CD14-positive monocyte (primary cell): Measurements from ENCODE around the gene SNX19. TPM values are rescaled to one million over a fixed set of nuclear protein-coding genes. Genes with fewer than 3 reads are reported as not detected.

Experiments used
- DNase-seq, 3 donors: peaks; one replicate each; pipeline ENCODE4 v3.0.0-alpha.2; 2011 to 2022
- H2AFZ ChIP-seq: 2 replicates; pipeline ENCODE4 v1.6.0; 2012; ENCODE audit warnings: mild to moderate bottlenecking, low read depth, low read length, inconsistent platforms; ENCODE audit not compliant: insufficient read depth, poor library complexity, severe bottlenecking
- H3K27ac ChIP-seq, 2 donors: 1 replicate in 1 of 2; 2 replicates in 1 of 2; pipeline ENCODE4 v1.5.1; 2012 to 2013; ENCODE audit warnings: low read length in 2 of 2, control low read depth in 1 of 2, inconsistent platforms in 1 of 2, low read depth in 1 of 2, mild to moderate bottlenecking in 1 of 2
- H3K27me3 ChIP-seq, 2 donors: one replicate each; pipeline versions ENCODE4 v1.6.0 to v1.6.1; 2011 to 2013; ENCODE audit warnings: low read length in 2 of 2; ENCODE audit not compliant: control insufficient read depth in 2 of 2, insufficient read depth in 2 of 2
- H3K36me3 ChIP-seq, 2 donors: replicated peaks in 1 of 2; 1 replicate in 1 of 2; 2 replicates in 1 of 2; pipeline versions ENCODE4 v1.5.1 to v1.6.1; 2012 to 2013; ENCODE audit warnings: low read length in 2 of 2, control low read depth in 1 of 2, inconsistent platforms in 1 of 2, mild to moderate bottlenecking in 1 of 2; ENCODE audit not compliant: insufficient read depth in 2 of 2, control insufficient read depth in 1 of 2
- H3K4me1 ChIP-seq, 2 donors: 1 replicate in 1 of 2; 2 replicates in 1 of 2; pipeline versions ENCODE4 v1.5.1 to v1.6.1; 2012 to 2013; ENCODE audit warnings: low read length in 2 of 2, control low read depth in 1 of 2, inconsistent platforms in 1 of 2, mild to moderate bottlenecking in 1 of 2, moderate library complexity in 1 of 2; ENCODE audit not compliant: insufficient read depth in 2 of 2, control insufficient read depth in 1 of 2
- H3K4me2 ChIP-seq: replicated peaks from 2 replicates; pipeline ENCODE3; 2012; ENCODE audit warnings: low read length, moderate library complexity, mild to moderate bottlenecking; ENCODE audit not compliant: poor library complexity, severe bottlenecking; ENCODE audit errors: extremely low read depth
- H3K4me3 ChIP-seq, 3 experiments: fragments of 200-600 bp in 1 of 3; sonication (generic) in 1 of 3; replicated peaks in 1 of 3; 1 replicate in 2 of 3; 2 replicates in 1 of 3; pipeline ENCODE4 v1.5.1; 2011 to 2013; ENCODE audit warnings: low read length in 3 of 3, mild to moderate bottlenecking in 3 of 3, control low read depth in 2 of 3, low read depth in 2 of 3, inconsistent platforms in 1 of 3, moderate library complexity in 1 of 3
- H3K79me2 ChIP-seq: 2 replicates; pipeline ENCODE4 v1.6.0; 2012; ENCODE audit warnings: mild to moderate bottlenecking, control low read depth, inconsistent platforms, low read length, moderate library complexity; ENCODE audit not compliant: insufficient read depth
- H3K9ac ChIP-seq: 2 replicates; pipeline ENCODE4 v1.6.0; 2017; ENCODE audit warnings: low read length, mild to moderate bottlenecking; ENCODE audit not compliant: insufficient read depth, poor library complexity, severe bottlenecking
- H3K9me3 ChIP-seq, 2 donors: replicated peaks in 1 of 2; 1 replicate in 1 of 2; 2 replicates in 1 of 2; pipeline versions ENCODE4 v1.5.1 to v1.6.1; 2012 to 2013; ENCODE audit warnings: low read length in 2 of 2, control low read depth in 1 of 2; ENCODE audit not compliant: control insufficient read depth in 1 of 2, insufficient read depth in 1 of 2
- H4K20me1 ChIP-seq: 2 replicates; pipeline ENCODE4 v1.6.0; 2012; ENCODE audit warnings: mild to moderate bottlenecking, low read length, control low read depth, moderate library complexity; ENCODE audit not compliant: insufficient read depth
- H3K27ac Mint-ChIP-seq, 7 donors: one replicate each; pipeline ENCODE4 v1.8.0; 2020; ENCODE audit warnings: mild to moderate bottlenecking in 7 of 7, mixed read lengths in 7 of 7, moderate library complexity in 6 of 7, inconsistent platforms in 2 of 7
- H3K27me3 Mint-ChIP-seq, 3 donors: one replicate each; pipeline ENCODE4 v1.8.0; 2021 to 2022; ENCODE audit warnings: low read depth in 3 of 3, mild to moderate bottlenecking in 3 of 3, mixed read lengths in 3 of 3, moderate library complexity in 3 of 3, inconsistent platforms in 1 of 3
- H3K36me3 Mint-ChIP-seq, 2 donors: one replicate each; pipeline ENCODE4 v1.8.0; 2020; ENCODE audit warnings: mixed read lengths in 2 of 2, inconsistent platforms in 1 of 2, mild to moderate bottlenecking in 1 of 2
- H3K4me1 Mint-ChIP-seq: one replicate; pipeline ENCODE4 v1.8.0; 2020; ENCODE audit warnings: mild to moderate bottlenecking, mixed read lengths
- H3K4me3 Mint-ChIP-seq, 2 donors: one replicate each; pipeline ENCODE4 v1.8.0; 2020; ENCODE audit warnings: mild to moderate bottlenecking in 2 of 2, mixed read lengths in 2 of 2, moderate library complexity in 1 of 2
- H3K9me3 Mint-ChIP-seq, 7 donors: one replicate each; pipeline ENCODE4 v1.8.0; 2020 to 2022; ENCODE audit warnings: mixed read lengths in 7 of 7, mild to moderate bottlenecking in 6 of 7, moderate library complexity in 6 of 7, inconsistent platforms in 2 of 7
- WGBS: methylation state at CpG from one replicate; pipeline ENCODE4 v1.1.5; 2013; ENCODE audit warnings: missing lambda C conversion rate; ENCODE audit not compliant: insufficient coverage; 5-methylcytosine and 5-hydroxymethylcytosine counted together
- intact Hi-C, 2 donors: fragments of 100-400 bp; cut with micrococcal nuclease; formaldehyde crosslinking; loops; one replicate each; pipeline versions ENCODE4 v1.15.0 to v1.15.1; 2023
- polyA plus RNA-seq, 3 donors: library from polyadenylated mRNA; depleted of rRNA in 1 of 3; unstranded in 2 of 3; stranded (reverse) in 1 of 3; fragments of 300-500 nt in 2 of 3; fragments of >200 nt in 1 of 3; fragmentation: Illumina TruSeq in 2 of 3; gene quantifications; 1 replicate in 2 of 3; 2 replicates in 1 of 3; pipeline ENCODE4 v1.2.3, GENCODE V29; 2012 to 2021
- TF ChIP-seq, protein P1 (sequence below): fragments of 200-600 bp; IDR thresholded peaks from one replicate; pipeline ENCODE4 v1.8.0; 2022; ENCODE audit warnings: antibody characterized with exemption, mild to moderate bottlenecking

SNX19 gene
- polyA plus RNA-seq, 3 donors = 13.6 to 23.3 (median 17.6) TPM

DNA sequence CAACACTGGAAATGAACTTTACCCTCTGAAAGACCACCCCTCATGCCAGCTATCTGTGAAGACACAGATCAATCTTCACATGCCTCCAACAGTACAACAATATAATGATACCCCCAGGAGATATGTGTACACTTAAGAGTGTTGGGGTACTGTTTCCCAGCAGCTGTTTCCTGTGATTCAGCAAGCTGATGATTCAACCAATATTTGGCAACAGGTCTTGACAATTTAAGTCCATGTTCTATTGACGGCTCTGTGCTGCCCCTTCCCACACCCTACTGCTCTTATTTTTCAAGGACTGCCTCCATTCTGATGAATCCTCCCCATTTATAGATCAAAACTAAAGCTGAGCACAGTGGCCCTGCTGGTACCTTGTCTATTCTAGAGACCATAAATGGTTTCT lies 6.6 kb downstream of the SNX19 start:
- 33% methylated on average over 1 of the region's 1 CpG for WGBS
- no peak overlapping the region for H2AFZ ChIP-seq
- peak overlapping the region in 1 of 2 donors; percentile 4 for H3K27ac ChIP-seq
- H3K4me3 ChIP-seq = no peak overlapping the region
- peak overlapping the region in 1 of 7 donors; percentile 28 for H3K27ac Mint-ChIP-seq
- no peaks in the 10 kb centered on the region for H3K4me1 ChIP-seq
- peaks cover 69 to 93% of the 10 kb centered on the region in 2 donors for H3K36me3 ChIP-seq
- peaks cover 7% of the 10 kb centered on the region for H3K79me2 ChIP-seq
- no peaks in the 10 kb centered on the region for H3K27me3 ChIP-seq
- peaks cover 17% of the 10 kb centered on the region for H3K4me1 Mint-ChIP-seq
- peaks cover 86 to 90% of the 10 kb centered on the region in 2 donors for H3K36me3 Mint-ChIP-seq
- no peak overlapping the region for H3K4me3 Mint-ChIP-seq
- DNase-seq = peak in 1 of 3 donors; percentile 12
- H3K9ac ChIP-seq = no peak overlapping the region
- H4K20me1 ChIP-seq = peaks cover 30% of the 10 kb centered on the region
- intact Hi-C loops = loop anchor here in 1 of 2 donors (10.0 kb wide), 1 partner anchor 1015 kb away; the partner anchor contains the start of gene NFRKB
- TF ChIP-seq, protein P1, sequence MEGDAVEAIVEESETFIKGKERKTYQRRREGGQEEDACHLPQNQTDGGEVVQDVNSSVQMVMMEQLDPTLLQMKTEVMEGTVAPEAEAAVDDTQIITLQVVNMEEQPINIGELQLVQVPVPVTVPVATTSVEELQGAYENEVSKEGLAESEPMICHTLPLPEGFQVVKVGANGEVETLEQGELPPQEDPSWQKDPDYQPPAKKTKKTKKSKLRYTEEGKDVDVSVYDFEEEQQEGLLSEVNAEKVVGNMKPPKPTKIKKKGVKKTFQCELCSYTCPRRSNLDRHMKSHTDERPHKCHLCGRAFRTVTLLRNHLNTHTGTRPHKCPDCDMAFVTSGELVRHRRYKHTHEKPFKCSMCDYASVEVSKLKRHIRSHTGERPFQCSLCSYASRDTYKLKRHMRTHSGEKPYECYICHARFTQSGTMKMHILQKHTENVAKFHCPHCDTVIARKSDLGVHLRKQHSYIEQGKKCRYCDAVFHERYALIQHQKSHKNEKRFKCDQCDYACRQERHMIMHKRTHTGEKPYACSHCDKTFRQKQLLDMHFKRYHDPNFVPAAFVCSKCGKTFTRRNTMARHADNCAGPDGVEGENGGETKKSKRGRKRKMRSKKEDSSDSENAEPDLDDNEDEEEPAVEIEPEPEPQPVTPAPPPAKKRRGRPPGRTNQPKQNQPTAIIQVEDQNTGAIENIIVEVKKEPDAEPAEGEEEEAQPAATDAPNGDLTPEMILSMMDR = no peak
- H3K9me3 ChIP-seq = peaks cover 0 to 9% of the 10 kb centered on the region in 2 donors
- H3K27me3 Mint-ChIP-seq = no peaks in the 10 kb centered on the region
- H3K9me3 Mint-ChIP-seq = peaks cover 0 to 10% (median 4%) of the 10 kb centered on the region in 7 donors
- H3K4me2 ChIP-seq = no peak overlapping the region

DNA sequence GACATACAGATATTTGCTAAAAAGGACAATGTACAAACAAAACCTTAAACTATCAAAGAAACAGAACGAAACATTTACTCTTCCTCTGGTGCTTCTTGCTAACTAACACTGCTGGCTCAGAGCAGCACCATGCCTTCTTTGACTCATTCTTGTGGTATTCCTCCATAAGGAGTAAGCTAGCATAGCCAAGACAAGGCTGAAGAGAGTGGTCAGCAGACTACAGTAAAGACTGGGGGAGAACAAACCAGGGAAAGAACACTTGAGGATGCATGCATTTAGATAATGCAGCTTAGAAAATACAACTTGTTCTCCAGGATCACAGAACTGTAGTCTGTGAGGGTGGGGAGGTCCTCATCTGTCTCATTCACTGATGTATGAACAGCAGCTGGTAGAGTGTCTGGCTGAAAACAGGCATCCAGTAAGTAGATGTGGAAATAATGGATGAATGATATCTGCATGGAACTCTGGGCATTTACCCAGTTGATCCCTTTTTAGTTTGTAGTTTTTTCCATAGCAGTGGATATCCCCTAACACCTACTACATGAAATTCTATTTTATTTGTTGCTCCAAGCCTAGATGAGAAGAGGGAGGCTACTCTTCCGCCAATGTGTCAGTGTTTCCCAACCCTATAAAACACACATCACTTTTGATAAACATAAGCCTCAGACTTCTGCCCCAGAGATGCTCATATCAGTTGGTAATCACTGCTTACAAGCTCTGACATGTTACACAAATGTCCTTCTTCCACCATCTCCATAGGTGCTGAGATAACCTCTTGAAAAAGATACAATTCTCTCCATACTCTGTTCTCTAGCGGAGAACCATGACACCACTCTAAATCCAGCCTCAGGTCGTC lies 7.3 kb downstream of the SNX19 start:
- H3K4me1 ChIP-seq = no peaks in the 10 kb centered on the region
- no peak for DNase-seq
- H3K4me2 ChIP-seq = no peak overlapping the region
- WGBS = 87% methylated on average over 4 of the region's 4 CpGs
- no peak overlapping the region for H3K9ac ChIP-seq
- peaks cover 30% of the 10 kb centered on the region for H4K20me1 ChIP-seq
- Mint-ChIP-seq H3K4me3 (no peak overlapping the region), H3K9me3 (peaks cover 0 to 4% (median 0%) of the 10 kb centered on the region in 7 donors), H3K27ac (peak overlapping the region in 1 of 7 donors; percentile 35), H3K4me1 (peaks cover 11% of the 10 kb centered on the region), H3K27me3 (no peaks in the 10 kb centered on the region), H3K36me3 (peaks cover 85 to 89% of the 10 kb centered on the region in 2 donors)
- intact Hi-C loops = no loop called here
- H3K36me3 ChIP-seq = peaks cover 72 to 93% of the 10 kb centered on the region in 2 donors
- H3K27ac ChIP-seq = peak overlapping the region in 1 of 2 donors; percentile 4
- no peak overlapping the region for H2AFZ ChIP-seq
- H3K9me3 ChIP-seq = peaks cover 0 to 3% of the 10 kb centered on the region in 2 donors
- H3K79me2 ChIP-seq = peaks cover under 1% of the 10 kb centered on the region
- no peaks in the 10 kb centered on the region for H3K27me3 ChIP-seq
- no peak overlapping the region for H3K4me3 ChIP-seq
- TF ChIP-seq, protein P1 = no peak
